HG03571 (cell line): ENCODE measurements around the gene SIGLEC12.
"Not testable (repeated sequence)": the region's sequence is repeated elsewhere in the genome, so short reads cannot be mapped to it uniquely, and the experiment has no call there.

Source experiments
- ATAC-seq: cut with Tn5 transposase; IDR thresholded peaks from one replicate; pipeline ENCODE4 v1.9.1; 2021; ENCODE audit not compliant: unreplicated experiment

SIGLEC12 gene

GRCh38 chr19:51524666-51525264 is 23.2 kb upstream of the SIGLEC12 start:
- no peak for ATAC-seq

DNA sequence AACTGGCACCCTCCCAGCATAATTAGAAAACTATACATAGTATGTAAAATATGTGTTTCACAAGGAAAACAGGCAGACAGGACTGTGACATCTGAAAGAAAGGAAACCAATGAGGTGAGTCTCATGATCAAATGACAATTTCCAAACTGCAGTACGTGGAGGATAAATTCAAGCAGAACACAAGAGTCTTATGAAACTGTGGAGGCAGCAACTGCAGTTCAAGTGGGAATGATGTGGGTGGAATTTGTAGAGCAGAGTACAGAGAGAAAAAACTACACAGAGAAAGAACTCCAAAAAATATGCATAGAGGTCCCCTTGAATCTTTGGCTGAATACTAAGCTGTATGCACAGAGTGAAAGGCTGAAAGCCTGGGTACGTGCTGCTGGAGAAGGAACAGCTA is 20.2 kb upstream of the SIGLEC12 start:
- no peak for ATAC-seq

DNA sequence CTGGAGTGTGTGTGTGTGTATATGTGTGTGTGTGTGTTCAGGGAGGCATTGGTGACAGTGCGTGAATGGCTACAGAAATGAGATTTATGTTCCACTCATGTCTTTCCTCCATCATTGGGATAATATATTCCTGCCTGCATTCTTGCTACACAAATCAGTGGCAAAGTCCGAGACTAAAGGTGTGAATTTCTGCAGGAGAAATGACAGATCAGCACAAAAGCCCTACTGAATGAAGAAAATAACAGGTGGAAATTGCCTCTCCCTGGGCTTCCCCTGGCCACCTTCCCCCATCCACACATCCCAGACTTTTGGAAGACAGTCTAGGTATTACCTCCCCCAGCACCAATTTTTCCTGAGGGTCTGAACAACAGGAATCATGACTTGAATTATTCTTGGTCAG is 19.8 kb upstream of the SIGLEC12 start:
- no peak for ATAC-seq

DNA sequence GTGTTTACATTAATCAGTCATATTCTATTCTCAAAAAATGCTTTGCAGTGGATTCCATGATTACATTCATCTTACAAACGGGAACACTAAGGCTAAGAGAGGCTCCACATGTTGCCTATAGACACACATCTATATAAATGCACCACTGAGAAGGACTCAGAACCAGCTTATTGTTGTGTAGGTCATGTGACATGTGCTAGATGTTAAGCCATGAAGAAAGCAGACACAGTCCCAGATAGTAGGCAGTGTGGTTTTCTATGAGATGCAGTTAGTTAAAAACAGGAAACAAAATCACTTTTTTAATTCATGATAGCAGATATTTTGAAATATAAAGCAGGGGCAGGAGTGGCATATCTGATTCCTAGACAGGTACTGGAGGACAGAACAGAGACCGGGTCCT is 19.1 kb upstream of the SIGLEC12 start:
- ATAC-seq = no peak

DNA sequence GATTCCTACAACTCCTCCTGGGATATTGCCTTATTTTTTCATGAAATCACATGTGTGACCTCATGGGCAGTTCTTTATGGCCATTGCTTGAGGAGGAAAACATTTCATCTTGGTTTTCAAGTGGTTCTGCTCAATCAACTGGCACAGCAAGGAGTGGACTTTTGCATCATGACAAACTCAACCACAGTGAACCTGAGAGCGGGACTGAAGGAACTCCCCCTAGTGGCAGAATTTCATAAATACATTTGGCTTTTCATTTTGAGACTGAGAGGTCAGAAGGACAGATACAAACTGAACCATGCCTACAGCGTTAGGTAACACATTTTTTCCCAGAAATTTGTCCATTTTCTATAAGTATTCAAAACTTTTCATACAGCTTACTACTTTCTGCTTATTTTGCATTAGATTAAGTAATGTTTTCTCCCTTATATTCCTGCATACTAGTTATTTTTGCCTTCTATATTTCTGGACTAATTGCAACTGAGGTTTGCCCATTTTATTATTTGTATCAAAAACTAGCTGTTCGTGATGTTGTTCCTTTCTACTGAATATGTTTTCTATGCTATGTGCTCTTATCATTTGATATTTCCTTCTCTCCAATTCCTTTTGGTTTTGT is 13.4 kb upstream of the SIGLEC12 start:
- no peak for ATAC-seq

DNA sequence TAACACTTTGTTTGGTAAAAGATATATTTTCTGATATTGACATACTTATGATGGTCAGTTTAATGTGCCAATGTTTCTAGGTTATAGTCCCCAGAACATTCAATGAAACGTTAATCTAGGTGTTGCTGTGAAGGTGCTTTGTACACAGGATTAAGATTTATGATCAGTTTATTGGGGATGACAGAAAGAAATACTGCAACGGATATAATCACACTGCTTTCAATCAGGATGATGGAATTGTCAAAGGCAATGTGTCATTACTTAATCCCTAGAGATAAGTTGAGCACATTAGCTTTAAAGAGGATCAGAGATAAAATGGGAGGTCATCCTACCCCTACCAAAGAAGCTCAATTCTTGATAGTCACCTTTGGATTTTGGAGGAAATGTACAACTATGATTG is 12.4 kb upstream of the SIGLEC12 start:
- ATAC-seq = no peak

GRCh38 chr19:51511353-51511752 is 9.8 kb upstream of the SIGLEC12 start:
- no peak for ATAC-seq

GRCh38 chr19:51509823-51510660 is 8.4 kb upstream of the SIGLEC12 start:
- no peak for ATAC-seq

GRCh38 chr19:51508059-51508733 is 6.6 kb upstream of the SIGLEC12 start:
- no peak for ATAC-seq

- ATAC-seq = no peak
Observed at GRCh38 chr19:51507640-51508058, 6.0 kb upstream of the SIGLEC12 start.

DNA sequence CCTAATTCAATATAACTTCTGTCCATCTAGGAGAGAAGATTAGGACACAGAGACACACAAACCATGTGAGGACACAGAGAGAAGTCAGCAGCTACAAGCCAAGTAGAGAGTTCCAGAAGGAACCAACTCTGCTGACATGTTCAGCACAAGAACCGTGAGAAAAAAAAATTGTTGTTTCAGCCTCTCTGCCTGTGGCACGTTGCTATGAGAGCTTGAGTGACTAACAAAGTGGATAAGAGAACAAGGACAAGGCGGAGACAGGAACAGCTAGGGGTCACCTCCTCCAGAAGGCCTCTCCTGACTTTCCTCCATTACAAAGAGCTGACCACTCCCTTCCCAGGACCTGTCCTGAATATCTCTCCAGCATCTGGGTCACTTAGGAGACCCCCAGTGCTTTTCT is 5.6 kb upstream of the SIGLEC12 start:
- ATAC-seq = no peak

DNA sequence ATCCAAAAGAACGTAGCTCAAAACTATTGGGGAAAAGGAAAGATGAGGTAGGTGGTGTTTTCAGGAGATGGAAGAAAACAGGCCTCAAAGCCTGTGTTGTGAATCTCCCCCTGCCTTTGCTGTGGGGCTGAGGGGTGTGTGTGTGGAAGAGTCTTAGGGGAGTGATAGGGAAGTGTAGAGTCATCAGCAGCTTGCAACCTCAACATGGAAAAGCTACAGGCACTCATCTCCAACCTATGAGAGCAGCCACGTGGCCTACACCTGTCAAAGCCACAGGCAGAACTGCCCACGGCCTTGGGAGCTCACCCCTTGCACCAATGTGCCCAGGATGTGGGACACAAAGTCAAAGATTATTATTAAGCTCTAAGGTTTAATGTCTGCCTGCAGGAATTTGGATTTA is 4.3 kb upstream of the SIGLEC12 start:
- ATAC-seq = no peak

GRCh38 chr19:51503896-51504295 is 2.3 kb upstream of the SIGLEC12 start:
- no peak for ATAC-seq

- ATAC-seq = no peak
Observed at GRCh38 chr19:51503286-51503817, 1.8 kb upstream of the SIGLEC12 start.

GRCh38 chr19:51500931-51501330 is 669 bp downstream of the SIGLEC12 start:
- not testable (repeated sequence) for ATAC-seq

DNA sequence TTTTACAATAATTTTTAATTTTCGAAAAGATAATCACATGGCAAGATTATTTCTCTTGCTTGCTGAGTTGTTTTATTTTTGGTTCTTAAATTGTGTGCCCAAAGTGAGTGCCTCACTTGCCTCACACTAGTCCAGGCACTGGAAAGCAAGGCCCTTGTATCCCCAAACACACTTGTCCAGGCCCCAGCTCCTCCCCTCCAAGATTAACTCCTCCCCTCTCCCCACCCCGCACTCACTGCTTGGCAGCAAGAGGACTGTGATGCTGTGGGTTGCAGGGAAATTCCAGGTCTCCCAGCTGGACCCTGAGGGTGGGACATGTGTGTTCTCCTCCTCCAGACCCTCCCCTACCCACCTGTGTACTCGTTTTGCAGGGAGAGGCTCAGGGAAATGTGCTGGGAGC is 3.9 kb downstream of the SIGLEC12 start:
- no peak for ATAC-seq

DNA sequence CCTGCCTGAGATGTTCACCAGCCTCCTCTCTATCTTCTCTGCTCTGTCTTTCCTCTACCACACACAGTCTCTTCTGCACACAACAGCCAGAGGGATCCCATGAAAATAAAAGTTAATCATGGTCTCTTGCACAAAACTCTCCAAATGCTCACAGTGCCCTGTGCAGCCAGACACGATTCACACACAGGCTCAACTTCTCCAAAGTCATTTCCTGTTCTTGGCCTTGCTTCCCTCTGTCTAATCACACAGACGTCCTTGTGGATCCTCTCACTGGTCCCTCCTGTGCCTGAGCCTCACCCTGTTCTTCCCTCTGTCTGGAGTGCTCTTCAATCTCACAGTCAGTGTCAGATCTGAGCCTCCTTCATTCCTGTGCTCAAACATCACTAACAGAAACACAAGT is 7.8 kb downstream of the SIGLEC12 start:
- ATAC-seq = no peak

GRCh38 chr19:51491586-51491985 is 10.0 kb downstream of the SIGLEC12 start:
- ATAC-seq = no peak

GRCh38 chr19:51490676-51491075 is 10.9 kb downstream of the SIGLEC12 start:
- ATAC-seq = no peak

DNA sequence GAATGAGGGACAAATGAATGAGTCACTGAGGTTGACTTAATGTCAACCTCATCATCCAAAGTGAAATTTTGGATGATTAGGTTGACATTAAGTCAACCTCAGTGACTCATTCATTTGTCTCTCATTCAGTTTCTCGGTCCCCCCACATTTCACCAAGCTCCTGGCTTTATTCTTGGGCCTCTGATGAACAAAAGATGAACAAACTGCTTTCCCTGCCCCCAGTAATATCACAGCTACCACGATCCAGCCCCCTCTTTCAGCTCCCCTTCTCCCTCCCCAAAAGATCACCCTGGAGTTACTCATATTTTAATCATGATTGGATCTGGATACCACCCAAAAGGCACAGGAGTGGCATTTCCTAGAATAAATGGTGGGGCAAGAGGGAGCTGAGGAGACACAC is 12.5 kb downstream of the SIGLEC12 start:
- no peak for ATAC-seq

DNA sequence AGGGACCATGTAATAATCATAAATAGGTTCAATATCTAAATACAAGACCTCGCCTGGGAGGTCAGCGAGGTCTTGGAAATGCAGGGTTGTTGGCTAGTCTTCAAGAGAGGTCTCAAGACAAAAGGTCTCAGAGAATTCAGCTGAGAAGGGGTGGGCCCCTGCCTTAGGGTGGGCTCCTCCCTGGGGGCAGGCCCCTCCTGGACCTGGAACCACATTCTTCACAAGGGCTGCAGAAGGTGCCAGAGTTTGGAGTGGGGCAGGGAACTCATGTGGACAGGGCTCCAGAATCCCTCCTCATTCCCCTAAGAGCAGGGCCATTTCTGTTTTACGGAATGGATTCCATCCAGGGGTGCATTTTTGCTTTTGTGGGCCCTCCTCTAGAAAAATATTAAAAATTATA is 13.1 kb downstream of the SIGLEC12 start:
- ATAC-seq = no peak
